ENCODE results near the gene JAK3. TPM values are rescaled to one million over a fixed set of nuclear protein-coding genes. Genes with fewer than 3 reads are reported as not detected.

The JAK3 gene
- total and polyA plus RNA-seq, 2 of the 4 experiments (the other 2 are of a cell fraction): 0.36 to 1.5 TPM

DNA sequence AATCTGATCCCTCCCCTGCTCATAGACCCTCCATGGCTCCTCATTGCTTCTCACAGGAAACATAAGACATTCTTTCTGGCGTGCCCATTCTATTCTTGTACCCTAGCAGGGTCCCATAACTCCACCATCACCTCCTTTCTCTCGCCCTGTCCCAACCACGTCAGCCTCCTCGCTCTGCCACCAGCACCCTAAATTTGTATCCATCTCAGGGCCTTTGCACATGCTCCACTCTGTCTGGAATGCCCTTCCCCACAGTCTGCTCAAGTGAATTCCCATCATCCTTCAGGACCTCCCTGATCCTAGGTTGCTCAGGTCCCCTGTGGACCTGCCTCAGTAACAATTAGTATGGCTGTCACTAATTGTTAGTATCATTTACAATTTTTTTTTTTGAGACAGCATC is 42.4 kb downstream of the JAK3 start:
- Histone ChIP-seq H4K8ac (ENCODE audit: low read depth in 2 of 2, low read length in 2 of 2) (no peak overlapping the region), H3K4me3 (ENCODE audit: insufficient read depth, low read depth, low read length) (no peak overlapping the region), H3K9ac (ENCODE audit: low read depth, low read length) (no peak overlapping the region), H3K4me1 (ENCODE audit: control insufficient read depth, insufficient read depth, low read length) (no peaks in the 10 kb centered on the region), H3K36me3 (ENCODE audit: control insufficient read depth, insufficient read depth, low read length) (no peaks in the 10 kb centered on the region), H3K4ac (ENCODE audit: low read depth, low read length) (no peak overlapping the region), H3K14ac (replicated peaks; ENCODE audit: low read depth, low read length) (no peak overlapping the region), H3K9me3 (ENCODE audit: control insufficient read depth, insufficient read depth, low read length) (0 out of 2 replicates have a peak, but pooled peaks cover 2% of the 10 kb centered on the region), H2AFZ (replicated peaks; ENCODE audit: low read length, poor library complexity) (no peak overlapping the region), H3K79me1 (ENCODE audit: low read depth in 1 of 2, low read length in 2 of 2) (no peaks in the 10 kb centered on the region), H3K27ac (ENCODE audit: insufficient read depth, low read length) (no peak overlapping the region), H4K20me1 (ENCODE audit: insufficient read depth, low read length) (no peaks in the 10 kb centered on the region), H2BK20ac (ENCODE audit: low read depth, low read length) (no peak overlapping the region), H4K91ac (ENCODE audit: insufficient read depth, low read depth, low read length) (no peak overlapping the region), H3K23ac (ENCODE audit: low read depth, low read length) (no peak overlapping the region), H2BK15ac (ENCODE audit: low read depth, low read length) (no peak overlapping the region), H3K9me1 (ENCODE audit: insufficient read depth, low read length) (no peaks in the 10 kb centered on the region), H2BK120ac (ENCODE audit: low read depth, low read length) (no peak overlapping the region), H4K5ac (ENCODE audit: low read depth, low read length) (no peak overlapping the region), H3K4me2 (ENCODE audit: low read depth, low read length) (no peak overlapping the region), H3K27me3 (ENCODE audit: control insufficient read depth, insufficient read depth, low read length) (peaks cover 28% of the 10 kb centered on the region), H2BK5ac (ENCODE audit: low read depth, low read length, poor library complexity, severe bottlenecking) (no peak overlapping the region), H3K18ac (ENCODE audit: low read depth, low read length) (no peak overlapping the region), H2AK5ac (ENCODE audit: low read depth, low read length) (no peak overlapping the region), H3K56ac (ENCODE audit: extremely low read depth, insufficient read depth, low read length) (no peak overlapping the region), H2AK9ac (replicated peaks; ENCODE audit: low read depth, low read length, poor library complexity) (no peak overlapping the region)
- CTCF ChIA-PET: no interaction called here
- WGBS, 2 experiments (ENCODE audit: extremely low coverage in 2 of 2, insufficient read length in 1 of 2): 30% methylated on average over 4 of the region's 4 CpGs; no CpG with 5 or more reads in 1 of the 2 experiments
- dilution Hi-C loops (cut with HindIII; ENCODE audit: low sequenced_read_pairs, unreplicated experiment): no loop called here
- in situ Hi-C loops (cut with MboI; ENCODE audit: low sequenced_read_pairs): no loop called here
- no TSS peak for BruUV-seq (replicated peaks)
- ATAC-seq (ENCODE audit: low read depth) (no peak), DNase-seq (no peak)
- no peak for TF ChIP-seq RFX5 (IDR thresholded peaks at IDR 0.05; ENCODE audit: low read depth, low read length)
- TF ChIP-seq FOS (IDR thresholded peaks at IDR 0.05; ENCODE audit: low read depth, low read length): no peak
- TF ChIP-seq, protein P1, sequence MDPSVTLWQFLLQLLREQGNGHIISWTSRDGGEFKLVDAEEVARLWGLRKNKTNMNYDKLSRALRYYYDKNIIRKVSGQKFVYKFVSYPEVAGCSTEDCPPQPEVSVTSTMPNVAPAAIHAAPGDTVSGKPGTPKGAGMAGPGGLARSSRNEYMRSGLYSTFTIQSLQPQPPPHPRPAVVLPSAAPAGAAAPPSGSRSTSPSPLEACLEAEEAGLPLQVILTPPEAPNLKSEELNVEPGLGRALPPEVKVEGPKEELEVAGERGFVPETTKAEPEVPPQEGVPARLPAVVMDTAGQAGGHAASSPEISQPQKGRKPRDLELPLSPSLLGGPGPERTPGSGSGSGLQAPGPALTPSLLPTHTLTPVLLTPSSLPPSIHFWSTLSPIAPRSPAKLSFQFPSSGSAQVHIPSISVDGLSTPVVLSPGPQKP (IDR thresholded peaks at IDR 0.05; ENCODE audit: borderline replicate concordance, low read depth, low read length): no peak
- no peak for TF ChIP-seq RCOR1 (IDR thresholded peaks at IDR 0.05; ENCODE audit: insufficient replicate concordance, low read length)
- no peak for TF ChIP-seq MXI1 (IDR thresholded peaks at IDR 0.05; ENCODE audit: borderline replicate concordance, low read depth, low read length)
- no peak for TF ChIP-seq CHD1 (IDR thresholded peaks at IDR 0.05; ENCODE audit: low read depth, low read length)
- no peak for TF ChIP-seq RAD21 (IDR thresholded peaks at IDR 0.05; ENCODE audit: low read length)
- no peak for TF ChIP-seq MAZ (IDR thresholded peaks at IDR 0.05; ENCODE audit: borderline replicate concordance, low read depth, low read length)
- TF ChIP-seq, protein P2, sequence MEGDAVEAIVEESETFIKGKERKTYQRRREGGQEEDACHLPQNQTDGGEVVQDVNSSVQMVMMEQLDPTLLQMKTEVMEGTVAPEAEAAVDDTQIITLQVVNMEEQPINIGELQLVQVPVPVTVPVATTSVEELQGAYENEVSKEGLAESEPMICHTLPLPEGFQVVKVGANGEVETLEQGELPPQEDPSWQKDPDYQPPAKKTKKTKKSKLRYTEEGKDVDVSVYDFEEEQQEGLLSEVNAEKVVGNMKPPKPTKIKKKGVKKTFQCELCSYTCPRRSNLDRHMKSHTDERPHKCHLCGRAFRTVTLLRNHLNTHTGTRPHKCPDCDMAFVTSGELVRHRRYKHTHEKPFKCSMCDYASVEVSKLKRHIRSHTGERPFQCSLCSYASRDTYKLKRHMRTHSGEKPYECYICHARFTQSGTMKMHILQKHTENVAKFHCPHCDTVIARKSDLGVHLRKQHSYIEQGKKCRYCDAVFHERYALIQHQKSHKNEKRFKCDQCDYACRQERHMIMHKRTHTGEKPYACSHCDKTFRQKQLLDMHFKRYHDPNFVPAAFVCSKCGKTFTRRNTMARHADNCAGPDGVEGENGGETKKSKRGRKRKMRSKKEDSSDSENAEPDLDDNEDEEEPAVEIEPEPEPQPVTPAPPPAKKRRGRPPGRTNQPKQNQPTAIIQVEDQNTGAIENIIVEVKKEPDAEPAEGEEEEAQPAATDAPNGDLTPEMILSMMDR (conservative IDR thresholded peaks at IDR 0.05; ENCODE audit: low read depth, low read length): no peak
- no peak for TF ChIP-seq BHLHE40 (IDR thresholded peaks at IDR 0.05; ENCODE audit: low read depth, low read length)
- TF ChIP-seq, protein P3, sequence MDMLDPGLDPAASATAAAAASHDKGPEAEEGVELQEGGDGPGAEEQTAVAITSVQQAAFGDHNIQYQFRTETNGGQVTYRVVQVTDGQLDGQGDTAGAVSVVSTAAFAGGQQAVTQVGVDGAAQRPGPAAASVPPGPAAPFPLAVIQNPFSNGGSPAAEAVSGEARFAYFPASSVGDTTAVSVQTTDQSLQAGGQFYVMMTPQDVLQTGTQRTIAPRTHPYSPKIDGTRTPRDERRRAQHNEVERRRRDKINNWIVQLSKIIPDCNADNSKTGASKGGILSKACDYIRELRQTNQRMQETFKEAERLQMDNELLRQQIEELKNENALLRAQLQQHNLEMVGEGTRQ (IDR thresholded peaks at IDR 0.05; ENCODE audit: low read depth, low read length): no peak
- no peak for TF ChIP-seq POLR2A (IDR thresholded peaks at IDR 0.05; ENCODE audit: low read depth, low read length)
- no peak for TF ChIP-seq NFE2L2 (IDR thresholded peaks at IDR 0.05; ENCODE audit: low read depth, low read length)
- TF ChIP-seq CEBPB (IDR thresholded peaks at IDR 0.05; ENCODE audit: low read depth, low read length): no peak
- intact Hi-C loops (cut with micrococcal nuclease): no loop called here
- POLR2A ChIA-PET (ENCODE audit: unreplicated experiment): no interaction called here
